Glutamatergic neuron (in vitro differentiated cells): ENCODE data around the gene DSCAML1. TPM values are rescaled to one million over a fixed set of nuclear protein-coding genes. Genes with fewer than 3 reads are reported as not detected.

Source experiments
- DNase-seq: peaks from one replicate; pipeline ENCODE4 v3.0.0; 2022
- H3K27ac Mint-ChIP-seq: one replicate; pipeline ENCODE4 v1.8.0; 2020; ENCODE audit warnings: mild to moderate bottlenecking, mixed read lengths, inconsistent platforms; ENCODE audit not compliant: unreplicated experiment
- H3K27me3 Mint-ChIP-seq: one replicate; pipeline ENCODE4 v1.8.0; 2020; ENCODE audit warnings: mild to moderate bottlenecking, moderate library complexity, mixed read lengths, inconsistent platforms; ENCODE audit not compliant: unreplicated experiment
- H3K36me3 Mint-ChIP-seq: one replicate; pipeline ENCODE4 v1.8.0; 2020; ENCODE audit warnings: mild to moderate bottlenecking, mixed read lengths, inconsistent platforms; ENCODE audit not compliant: unreplicated experiment
- H3K4me1 Mint-ChIP-seq: one replicate; pipeline ENCODE4 v1.8.0; 2020; ENCODE audit warnings: mild to moderate bottlenecking, low read depth, mixed read lengths, inconsistent platforms; ENCODE audit not compliant: unreplicated experiment
- H3K4me3 Mint-ChIP-seq: one replicate; pipeline ENCODE4 v1.8.0; 2020; ENCODE audit warnings: mild to moderate bottlenecking, mixed read lengths, inconsistent platforms; ENCODE audit not compliant: unreplicated experiment
- H3K9me3 Mint-ChIP-seq: one replicate; pipeline ENCODE4 v1.8.0; 2020; ENCODE audit warnings: mild to moderate bottlenecking, moderate library complexity, mixed read lengths, inconsistent platforms; ENCODE audit not compliant: unreplicated experiment
- total RNA-seq: library from RNA; stranded (reverse); fragmentation: NEBNext Ultra II Directional; extraction: Animal tissue kit (Norgen Biotek cat#: 25700); gene quantifications from one replicate; pipeline ENCODE4 v1.2.1, GENCODE V29; 2021; ENCODE audit not compliant: unreplicated experiment
- TF ChIP-seq, protein P1 (sequence below): fragments of 200-600 bp; sonication (generic); IDR thresholded peaks from one replicate; pipeline ENCODE4 v1.5.0; 2021; ENCODE audit not compliant: partially characterized antibody, unreplicated experiment

The DSCAML1 gene
- total RNA-seq, 1 donor from 2014 or later, result 0.07 TPM

DNA sequence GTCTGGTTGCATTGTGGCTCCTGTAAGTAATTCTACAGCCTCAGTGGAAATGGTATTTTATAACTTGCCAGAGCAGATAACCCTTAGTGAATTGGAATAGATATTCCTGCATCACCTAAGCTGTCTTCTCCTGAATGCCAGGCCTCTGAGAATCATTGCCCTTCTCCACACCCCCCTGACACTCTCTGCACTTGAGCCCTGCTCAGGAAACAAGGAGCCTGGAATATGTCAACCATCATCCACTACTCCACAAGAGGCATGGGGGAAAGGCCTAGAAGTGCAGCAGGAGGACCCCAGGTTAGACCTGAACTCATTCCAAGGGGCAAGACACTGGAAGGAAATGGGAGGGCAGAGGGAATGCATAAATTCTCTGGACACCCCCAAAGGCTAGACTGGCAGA, 72.4 kb downstream of the DSCAML1 start:
- Mint-ChIP-seq H3K4me3 (no peak overlapping the region), H3K36me3 (no peaks in the 10 kb centered on the region), H3K4me1 (peaks cover 10% of the 10 kb centered on the region), H3K9me3 (peaks cover 1% of the 10 kb centered on the region), H3K27ac (no peak overlapping the region), H3K27me3 (peaks cover 1% of the 10 kb centered on the region)
- TF ChIP-seq, protein P1, sequence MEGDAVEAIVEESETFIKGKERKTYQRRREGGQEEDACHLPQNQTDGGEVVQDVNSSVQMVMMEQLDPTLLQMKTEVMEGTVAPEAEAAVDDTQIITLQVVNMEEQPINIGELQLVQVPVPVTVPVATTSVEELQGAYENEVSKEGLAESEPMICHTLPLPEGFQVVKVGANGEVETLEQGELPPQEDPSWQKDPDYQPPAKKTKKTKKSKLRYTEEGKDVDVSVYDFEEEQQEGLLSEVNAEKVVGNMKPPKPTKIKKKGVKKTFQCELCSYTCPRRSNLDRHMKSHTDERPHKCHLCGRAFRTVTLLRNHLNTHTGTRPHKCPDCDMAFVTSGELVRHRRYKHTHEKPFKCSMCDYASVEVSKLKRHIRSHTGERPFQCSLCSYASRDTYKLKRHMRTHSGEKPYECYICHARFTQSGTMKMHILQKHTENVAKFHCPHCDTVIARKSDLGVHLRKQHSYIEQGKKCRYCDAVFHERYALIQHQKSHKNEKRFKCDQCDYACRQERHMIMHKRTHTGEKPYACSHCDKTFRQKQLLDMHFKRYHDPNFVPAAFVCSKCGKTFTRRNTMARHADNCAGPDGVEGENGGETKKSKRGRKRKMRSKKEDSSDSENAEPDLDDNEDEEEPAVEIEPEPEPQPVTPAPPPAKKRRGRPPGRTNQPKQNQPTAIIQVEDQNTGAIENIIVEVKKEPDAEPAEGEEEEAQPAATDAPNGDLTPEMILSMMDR, result no peak
- DNase-seq, result no peak

- H3K4me3 Mint-ChIP-seq, result no peak overlapping the region
- DNase-seq, result no peak
- H3K27me3 Mint-ChIP-seq, result no peaks in the 10 kb centered on the region
- H3K36me3 Mint-ChIP-seq, result no peaks in the 10 kb centered on the region
- H3K27ac Mint-ChIP-seq, result no peak overlapping the region
- TF ChIP-seq, protein P1, result no peak
- H3K9me3 Mint-ChIP-seq, result no peaks in the 10 kb centered on the region
- peaks cover 10% of the 10 kb centered on the region for H3K4me1 Mint-ChIP-seq
Observed at GRCh38 chr11:117724104-117724503, 72.9 kb downstream of the DSCAML1 start.

- Mint-ChIP-seq H3K36me3 (no peaks in the 10 kb centered on the region), H3K27ac (no peak overlapping the region), H3K4me3 (no peak overlapping the region), H3K27me3 (no peaks in the 10 kb centered on the region), H3K9me3 (no peaks in the 10 kb centered on the region), H3K4me1 (peaks cover 13% of the 10 kb centered on the region)
- DNase-seq, result no peak
- TF ChIP-seq, protein P1, result no peak
Observed at GRCh38 chr11:117723277-117724024, 73.6 kb downstream of the DSCAML1 start.

DNA sequence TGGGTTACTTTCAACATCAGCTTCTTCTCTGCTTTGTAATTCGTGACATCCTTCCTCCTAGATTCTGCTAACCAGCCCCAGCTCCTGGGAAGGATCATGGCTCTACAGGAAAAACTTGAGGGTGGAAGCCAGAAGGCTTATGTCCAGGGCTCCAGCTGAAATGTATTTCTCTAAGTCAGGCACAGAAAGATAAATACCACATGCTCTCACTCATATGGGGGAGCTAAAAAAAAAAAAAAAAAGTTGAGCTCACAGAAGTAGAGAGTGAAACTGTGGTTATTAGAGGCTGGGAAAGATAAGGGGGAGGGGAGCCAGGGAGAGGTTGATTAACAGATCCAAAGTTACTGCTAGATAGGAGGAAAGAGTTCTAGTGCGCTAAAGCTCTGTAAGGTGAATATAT, 74.9 kb downstream of the DSCAML1 start:
- Mint-ChIP-seq H3K27me3 (peaks cover 2% of the 10 kb centered on the region), H3K4me3 (no peak overlapping the region), H3K27ac (no peak overlapping the region), H3K4me1 (peaks cover 15% of the 10 kb centered on the region), H3K9me3 (no peaks in the 10 kb centered on the region), H3K36me3 (no peaks in the 10 kb centered on the region)
- DNase-seq, result no peak
- TF ChIP-seq, protein P1, result no peak

GRCh38 chr11:117720061-117720511, 76.9 kb downstream of the DSCAML1 start:
- no peak overlapping the region for H3K4me3 Mint-ChIP-seq

More at GRCh38 chr11:117720061-117720511, 76.9 kb downstream of the DSCAML1 start:
- Mint-ChIP-seq H3K36me3 (no peaks in the 10 kb centered on the region), H3K27ac (no peak overlapping the region), H3K27me3 (peaks cover 2% of the 10 kb centered on the region), H3K9me3 (no peaks in the 10 kb centered on the region), H3K4me1 (peaks cover 15% of the 10 kb centered on the region)
- TF ChIP-seq, protein P1, result no peak
- no peak for DNase-seq
